BE2C (cell line): ENCODE data around the gene GPR42.
"Not testable (repeated sequence)": the region's sequence is repeated elsewhere in the genome, so short reads cannot be mapped to it uniquely, and the experiment has no call there.

ENCODE experiments used
- DNase-seq: peaks from one replicate; pipeline ENCODE4 v3.0.0-alpha.2; 2020
- H3K27me3 ChIP-seq: fragments of 250-450 bp; sonication (Bioruptor Pico); 2 replicates; pipeline ENCODE4 v1.5.1; 2020; ENCODE audit warnings: mild to moderate bottlenecking
- H3K36me3 ChIP-seq: fragments of 250-450 bp; sonication (Bioruptor Pico); 2 replicates; pipeline ENCODE4 v1.5.1; 2020; ENCODE audit warnings: mild to moderate bottlenecking
- H3K4me1 ChIP-seq: fragments of 250-450 bp; sonication (Bioruptor Pico); 2 replicates; pipeline ENCODE4 v1.5.1; 2020
- H3K4me3 ChIP-seq: 2 replicates; pipeline ENCODE4 v1.5.1; 2011; ENCODE audit warnings: low read depth, low read length
- H3K9me3 ChIP-seq: fragments of 250-450 bp; sonication (Bioruptor Pico); 2 replicates; pipeline ENCODE4 v1.5.1; 2020
- CTCF ChIP-seq: IDR thresholded peaks from 2 replicates; pipeline ENCODE4 v1.5.1; 2012; ENCODE audit warnings: mild to moderate bottlenecking, low read depth, low read length

Gene GPR42

GRCh38 chr19:35352448-35353304, 18.2 kb upstream of the GPR42 start:
- H3K27me3 ChIP-seq, result no peaks in the 10 kb centered on the region
- H3K9me3 ChIP-seq, result no peaks in the 10 kb centered on the region
- H3K4me3 ChIP-seq, result no peak overlapping the region
- peak; percentile 93 for TF ChIP-seq CTCF
- peaks cover 3% of the 10 kb centered on the region for H3K4me1 ChIP-seq
- peak; percentile 79 for DNase-seq
- H3K36me3 ChIP-seq, result no peaks in the 10 kb centered on the region

GRCh38 chr19:35353635-35354034, 17.2 kb upstream of the GPR42 start:
- no peaks in the 10 kb centered on the region for H3K9me3 ChIP-seq
- no peaks in the 10 kb centered on the region for H3K36me3 ChIP-seq
- no peaks in the 10 kb centered on the region for H3K27me3 ChIP-seq
- no peak overlapping the region for H3K4me3 ChIP-seq
- H3K4me1 ChIP-seq, result peaks cover 10% of the 10 kb centered on the region
- DNase-seq, result no peak
- no peak for TF ChIP-seq CTCF

GRCh38 chr19:35354898-35355297, 16.0 kb upstream of the GPR42 start:
- Histone ChIP-seq H3K4me3 (no peak overlapping the region), H3K9me3 (no peaks in the 10 kb centered on the region), H3K4me1 (peaks cover 10% of the 10 kb centered on the region), H3K36me3 (no peaks in the 10 kb centered on the region), H3K27me3 (no peaks in the 10 kb centered on the region)
- no peak for TF ChIP-seq CTCF
- DNase-seq, result no peak

- DNase-seq, result no peak
- Histone ChIP-seq H3K4me3 (no peak overlapping the region), H3K9me3 (no peaks in the 10 kb centered on the region), H3K27me3 (no peaks in the 10 kb centered on the region), H3K36me3 (no peaks in the 10 kb centered on the region), H3K4me1 (peaks cover 10% of the 10 kb centered on the region)
- TF ChIP-seq CTCF, result no peak
These were observed 14.9 kb upstream of the GPR42 start for GRCh38 chr19:35355791-35356460.

- Histone ChIP-seq H3K4me1 (peaks cover 10% of the 10 kb centered on the region), H3K27me3 (no peaks in the 10 kb centered on the region), H3K4me3 (peak within 1 kb of the TSS; percentile 43), H3K36me3 (no peaks in the 10 kb centered on the region), H3K9me3 (no peaks in the 10 kb centered on the region)
- no peak for TF ChIP-seq CTCF
- peak; percentile 40 for DNase-seq
These were observed 12.8 kb upstream of the GPR42 start, which contains the start of gene FFAR3 for GRCh38 chr19:35357867-35358573. Gene FFAR3 (plus strand): TSS chr19:35358460. CDS start chr19:35358891, 431 bp downstream.

GRCh38 chr19:35358834-35359233, 12.0 kb upstream of the GPR42 start:
- not testable (repeated sequence) for H3K27me3 ChIP-seq, H3K4me1 ChIP-seq, H3K9me3 ChIP-seq, DNase-seq, H3K4me3 ChIP-seq, H3K36me3 ChIP-seq

GRCh38 chr19:35359395-35359794, 11.5 kb upstream of the GPR42 start:
- not testable (repeated sequence) for H3K36me3 ChIP-seq, H3K4me1 ChIP-seq, H3K27me3 ChIP-seq, DNase-seq, H3K9me3 ChIP-seq, H3K4me3 ChIP-seq

- not testable (repeated sequence) for H3K9me3 ChIP-seq, DNase-seq, H3K27me3 ChIP-seq, H3K4me3 ChIP-seq, H3K4me1 ChIP-seq, H3K36me3 ChIP-seq
These were observed 10.8 kb upstream of the GPR42 start for GRCh38 chr19:35360081-35360480.
